Subcutaneous adipose tissue (tissue), 4 donors: Measurements from ENCODE around the gene DCTD. TPM values are rescaled to one million over a fixed set of nuclear protein-coding genes. Genes with fewer than 3 reads are reported as not detected.

Source experiments
- total RNA-seq, 4 donors: library from RNA; depleted of rRNA; stranded (reverse); fragments of >200 nt; gene quantifications; one replicate each; pipeline ENCODE4 v1.1.0, GENCODE V29; 2016
- TF ChIP-seq, protein P1 (sequence below): fragments of 450-650 bp; IDR thresholded peaks from one replicate; pipeline ENCODE4 v1.5.1; 2016; ENCODE audit warnings: low read depth, mild to moderate bottlenecking, control low read depth, antibody characterized with exemption, moderate library complexity

Gene DCTD
- total RNA-seq, 4 donors from 2014 or later, result 50.1 to 64.4 (median 63.2) TPM

- TF ChIP-seq, protein P1, sequence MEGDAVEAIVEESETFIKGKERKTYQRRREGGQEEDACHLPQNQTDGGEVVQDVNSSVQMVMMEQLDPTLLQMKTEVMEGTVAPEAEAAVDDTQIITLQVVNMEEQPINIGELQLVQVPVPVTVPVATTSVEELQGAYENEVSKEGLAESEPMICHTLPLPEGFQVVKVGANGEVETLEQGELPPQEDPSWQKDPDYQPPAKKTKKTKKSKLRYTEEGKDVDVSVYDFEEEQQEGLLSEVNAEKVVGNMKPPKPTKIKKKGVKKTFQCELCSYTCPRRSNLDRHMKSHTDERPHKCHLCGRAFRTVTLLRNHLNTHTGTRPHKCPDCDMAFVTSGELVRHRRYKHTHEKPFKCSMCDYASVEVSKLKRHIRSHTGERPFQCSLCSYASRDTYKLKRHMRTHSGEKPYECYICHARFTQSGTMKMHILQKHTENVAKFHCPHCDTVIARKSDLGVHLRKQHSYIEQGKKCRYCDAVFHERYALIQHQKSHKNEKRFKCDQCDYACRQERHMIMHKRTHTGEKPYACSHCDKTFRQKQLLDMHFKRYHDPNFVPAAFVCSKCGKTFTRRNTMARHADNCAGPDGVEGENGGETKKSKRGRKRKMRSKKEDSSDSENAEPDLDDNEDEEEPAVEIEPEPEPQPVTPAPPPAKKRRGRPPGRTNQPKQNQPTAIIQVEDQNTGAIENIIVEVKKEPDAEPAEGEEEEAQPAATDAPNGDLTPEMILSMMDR, result no peak
These were observed 57.5 kb downstream of the DCTD start for GRCh38 chr4:182859730-182860129.

DNA sequence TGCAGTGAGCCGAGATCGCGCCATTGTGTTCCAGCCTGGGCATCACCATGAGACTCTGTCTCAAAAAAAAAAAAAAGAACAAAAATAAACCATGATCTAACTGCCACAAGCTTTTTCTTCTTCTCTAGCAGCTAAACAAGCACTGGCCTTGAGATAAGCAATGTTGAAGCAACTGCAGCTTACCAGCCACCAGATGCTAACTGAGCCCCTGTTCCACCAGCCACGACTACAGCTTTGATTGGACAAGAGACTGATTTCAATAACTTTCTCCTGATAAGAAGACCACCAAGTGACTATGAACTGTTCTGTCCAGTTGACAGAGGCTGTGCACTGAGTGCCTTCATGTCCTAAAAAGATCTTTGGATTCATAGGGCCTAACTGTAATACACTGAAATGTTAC lies 58.5 kb downstream of the DCTD start:
- TF ChIP-seq, protein P1, result no peak

DNA sequence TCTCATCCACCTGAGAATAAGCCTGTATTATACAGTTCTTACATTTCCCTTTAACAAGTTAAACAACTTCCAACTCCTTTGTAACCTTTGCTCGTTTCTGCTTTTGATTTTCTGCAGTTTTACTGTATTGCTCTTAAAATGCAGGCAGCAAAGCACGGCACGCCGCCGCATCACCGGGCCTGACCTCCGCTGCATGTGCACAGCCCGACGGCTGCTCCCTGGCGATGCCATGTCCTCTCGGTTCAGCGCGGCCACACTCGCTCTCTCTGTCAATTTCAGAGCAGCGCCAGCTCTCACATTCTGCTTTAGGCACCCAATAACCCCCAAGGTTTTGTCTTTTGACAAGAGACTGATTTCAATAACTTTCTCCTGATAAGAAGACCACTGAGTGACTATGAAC lies 60.3 kb downstream of the DCTD start:
- TF ChIP-seq, protein P1, result no peak

GRCh38 chr4:182855877-182856276 lies 61.3 kb downstream of the DCTD start:
- TF ChIP-seq, protein P1, result no peak

- TF ChIP-seq, protein P1, result no peak
These were observed 61.9 kb downstream of the DCTD start for GRCh38 chr4:182855312-182855711.

GRCh38 chr4:182854466-182854865 lies 62.7 kb downstream of the DCTD start:
- TF ChIP-seq, protein P1, result no peak

DNA sequence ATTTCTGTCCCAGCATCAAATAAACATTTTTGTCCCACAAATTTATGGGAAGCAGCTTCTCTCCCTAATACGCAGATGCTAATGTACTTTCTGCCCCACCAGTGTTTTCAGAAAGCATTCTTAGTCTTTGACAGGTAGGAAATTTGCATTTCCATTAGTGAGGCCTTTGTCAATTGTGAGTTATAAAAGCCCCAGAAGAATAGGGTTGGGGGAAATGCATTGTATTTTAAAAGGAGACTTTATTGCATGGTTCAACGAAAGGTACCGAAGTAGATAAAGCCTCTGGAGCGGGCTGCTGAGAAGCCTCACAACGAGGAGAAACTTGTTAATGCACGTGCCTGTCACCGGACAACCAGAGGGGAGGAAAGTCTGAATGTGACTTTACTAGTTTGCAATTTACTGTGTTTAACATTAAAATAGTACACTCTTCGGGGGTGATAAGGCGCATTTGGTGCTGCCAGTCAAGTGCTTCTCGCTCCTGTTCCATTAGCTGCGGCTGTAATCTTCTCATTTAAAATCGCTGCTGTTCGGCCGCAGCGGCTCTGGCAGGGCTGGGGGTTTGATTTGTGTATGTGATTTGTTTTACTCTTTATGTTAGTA lies 63.4 kb downstream of the DCTD start:
- TF ChIP-seq, protein P1, result no peak
